LNCAP (cell line): ENCODE results near the gene CCDC88B.

Source experiments
- CTCF ChIP-seq: fragments of 450-650 bp; IDR thresholded peaks from 2 replicates; pipeline ENCODE4 v1.5.1; 2017; ENCODE audit warnings: mild to moderate bottlenecking

The CCDC88B gene

GRCh38 chr11:64359712-64360445, 19.9 kb downstream of the CCDC88B start:
- TF ChIP-seq CTCF, result peak; percentile 59

- no peak for TF ChIP-seq CTCF
These were observed 20.5 kb downstream of the CCDC88B start for GRCh38 chr11:64360448-64360921.

GRCh38 chr11:64361659-64362058, 21.7 kb downstream of the CCDC88B start:
- no peak for TF ChIP-seq CTCF

- no peak for TF ChIP-seq CTCF
These were observed 22.3 kb downstream of the CCDC88B start for GRCh38 chr11:64362339-64362738.

GRCh38 chr11:64364435-64364834, 24.4 kb downstream of the CCDC88B start:
- no peak for TF ChIP-seq CTCF

GRCh38 chr11:64364911-64365310, 24.9 kb downstream of the CCDC88B start:
- TF ChIP-seq CTCF, result no peak

- no peak for TF ChIP-seq CTCF
These were observed 26.7 kb downstream of the CCDC88B start for GRCh38 chr11:64366751-64367150.
